Calu3 (cell line): ENCODE data around the gene PLA2G4A. TPM values are rescaled to one million over a fixed set of nuclear protein-coding genes. Genes with fewer than 3 reads are reported as not detected.

Experiments used
- BruUV-seq: library from RNA; stranded (reverse); fragments of 400-500 nt; replicated peaks from 2 replicates; lab custom pipeline; 2021; lab: Mats Ljungman, UMichigan
- CTCF ChIA-PET: fragments of 300-600 bp; sonication (Branson Sonifier 250); formaldehyde crosslinking; loops from one replicate; lab custom pipeline; 2022; ENCODE audit warnings: antibody characterized with exemption; lab: Charles Lee
- DNase-seq: peaks from one replicate; pipeline ENCODE4 v3.0.0; 2022
- H3K27ac Mint-ChIP-seq: one replicate; pipeline ENCODE4 v1.8.0; 2022; ENCODE audit warnings: mixed read lengths; ENCODE audit not compliant: unreplicated experiment
- H3K27me3 Mint-ChIP-seq: one replicate; pipeline ENCODE4 v1.8.0; 2022; ENCODE audit warnings: mixed read lengths; ENCODE audit not compliant: unreplicated experiment
- H3K36me3 Mint-ChIP-seq: one replicate; pipeline ENCODE4 v1.8.0; 2022; ENCODE audit warnings: mild to moderate bottlenecking, moderate library complexity, mixed read lengths; ENCODE audit not compliant: insufficient read depth, unreplicated experiment
- H3K4me1 Mint-ChIP-seq: one replicate; pipeline ENCODE4 v1.8.0; 2022; ENCODE audit warnings: mild to moderate bottlenecking, low read depth, mixed read lengths; ENCODE audit not compliant: unreplicated experiment
- H3K4me3 Mint-ChIP-seq: one replicate; pipeline ENCODE4 v1.8.0; 2022; ENCODE audit warnings: mild to moderate bottlenecking, low read depth, moderate library complexity, mixed read lengths; ENCODE audit not compliant: unreplicated experiment
- H3K9me3 Mint-ChIP-seq: one replicate; pipeline ENCODE4 v1.8.0; 2022; ENCODE audit warnings: low read depth, mixed read lengths; ENCODE audit not compliant: unreplicated experiment
- CTCF ChIP-seq: fragments of 200-600 bp; IDR thresholded peaks from one replicate; pipeline ENCODE4 v1.8.0; 2022; ENCODE audit warnings: antibody characterized with exemption; ENCODE audit not compliant: unreplicated experiment
- intact Hi-C: fragments of 100-400 bp; cut with micrococcal nuclease; formaldehyde crosslinking; loops from one replicate; pipeline ENCODE4 v1.10.0; 2022; ENCODE audit not compliant: unreplicated experiment
- total RNA-seq: library from RNA; stranded (reverse); gene quantifications from 2 replicates; pipeline ENCODE4 v1.2.3, GENCODE V29; 2022

Gene PLA2G4A
- total RNA-seq, 1 experiment from 2014 or later, result 36.0 TPM

- Mint-ChIP-seq H3K36me3 (no peaks in the 10 kb centered on the region), H3K27me3 (no peaks in the 10 kb centered on the region), H3K9me3 (peaks cover 7% of the 10 kb centered on the region), H3K27ac (no peak overlapping the region), H3K4me3 (no peak overlapping the region), H3K4me1 (no peaks in the 10 kb centered on the region)
- intact Hi-C loops, result no loop called here
- TF ChIP-seq CTCF, result no peak
- CTCF ChIA-PET, result no interaction called here
- no peak for DNase-seq
- no TSS peak for BruUV-seq
Observed at GRCh38 chr1:187032316-187032981, 203.7 kb downstream of the PLA2G4A start.

GRCh38 chr1:187032982-187033692 lies 204.4 kb downstream of the PLA2G4A start:
- no peak for TF ChIP-seq CTCF
- BruUV-seq, result no TSS peak
- H3K4me1 Mint-ChIP-seq, result no peaks in the 10 kb centered on the region
- H3K27me3 Mint-ChIP-seq, result no peaks in the 10 kb centered on the region
- CTCF ChIA-PET, result no interaction called here
- DNase-seq, result no peak
- H3K27ac Mint-ChIP-seq, result no peak overlapping the region
- intact Hi-C loops, result no loop called here
- H3K4me3 Mint-ChIP-seq, result no peak overlapping the region
- peaks cover 7% of the 10 kb centered on the region for H3K9me3 Mint-ChIP-seq
- no peaks in the 10 kb centered on the region for H3K36me3 Mint-ChIP-seq

- Mint-ChIP-seq H3K27ac (no peak overlapping the region), H3K27me3 (no peaks in the 10 kb centered on the region), H3K4me3 (no peak overlapping the region), H3K9me3 (peaks cover 3% of the 10 kb centered on the region), H3K4me1 (peaks cover 5% of the 10 kb centered on the region), H3K36me3 (no peaks in the 10 kb centered on the region)
- BruUV-seq, result no TSS peak
- CTCF ChIA-PET, result no interaction called here
- intact Hi-C loops, result no loop called here
- no peak for TF ChIP-seq CTCF
- no peak for DNase-seq
Observed at GRCh38 chr1:187033693-187034390, 205.1 kb downstream of the PLA2G4A start.

- no peak for DNase-seq
- intact Hi-C loops, result no loop called here
- Mint-ChIP-seq H3K27ac (no peak overlapping the region), H3K4me3 (no peak overlapping the region), H3K9me3 (no peaks in the 10 kb centered on the region), H3K27me3 (no peaks in the 10 kb centered on the region), H3K4me1 (peaks cover 11% of the 10 kb centered on the region), H3K36me3 (no peaks in the 10 kb centered on the region)
- CTCF ChIA-PET, result no interaction called here
- no TSS peak for BruUV-seq
- no peak for TF ChIP-seq CTCF
Observed at GRCh38 chr1:187034501-187034900, 205.8 kb downstream of the PLA2G4A start.
